Fibroblast of skin of abdomen (primary cell): ENCODE measurements around the gene BDKRB2.
A peak's percentile ranks its signal among the peaks of the same experiment; 100 is the strongest.

Experiments used
- DNase-seq: peaks from one replicate; pipeline ENCODE4 v3.0.0-alpha.2; 2013

The BDKRB2 gene

GRCh38 chr14:96272777-96273473 is 68.3 kb downstream of the BDKRB2 start:
- no peak for DNase-seq

DNA sequence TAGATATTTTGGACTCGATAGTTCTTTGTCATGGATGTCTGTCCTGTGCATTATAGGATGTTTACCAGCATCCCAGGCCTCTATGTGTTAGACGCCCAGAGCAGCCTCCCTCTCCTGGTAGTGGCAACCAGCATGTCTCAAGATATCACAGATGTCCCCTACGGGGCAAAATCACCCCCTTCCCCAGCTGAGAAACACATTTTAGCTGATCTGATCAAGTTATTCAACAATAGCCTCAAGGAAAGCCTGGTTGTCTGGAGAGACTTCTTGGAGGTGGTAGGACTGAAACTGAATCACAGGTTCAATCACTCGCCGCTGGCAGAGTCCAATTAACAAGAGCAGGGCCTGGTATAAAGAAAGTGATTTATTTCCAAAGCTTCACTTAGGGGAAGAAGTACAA is 69.0 kb downstream of the BDKRB2 start:
- DNase-seq = no peak

GRCh38 chr14:96274122-96274521 is 69.5 kb downstream of the BDKRB2 start:
- DNase-seq = no peak

DNA sequence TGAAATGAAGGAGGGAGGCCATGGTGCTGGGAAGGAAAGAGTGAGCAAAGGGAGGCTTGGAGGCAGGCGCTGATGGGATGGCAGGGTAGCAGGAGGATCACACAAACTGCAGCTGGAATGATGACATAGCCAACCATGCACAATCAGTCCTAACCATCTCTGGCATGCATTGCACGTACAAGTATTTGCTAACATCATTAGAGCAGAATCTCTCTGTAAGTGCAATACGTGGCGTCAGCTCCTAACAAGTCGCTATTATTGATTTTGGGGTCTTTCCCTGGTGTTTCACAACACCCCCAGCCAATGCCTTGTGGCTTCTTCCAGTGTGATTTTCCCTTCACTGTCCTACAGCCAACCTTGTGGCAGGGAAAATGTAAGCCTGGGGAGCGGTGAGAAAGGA is 69.9 kb downstream of the BDKRB2 start:
- DNase-seq = peak; percentile 90

DNA sequence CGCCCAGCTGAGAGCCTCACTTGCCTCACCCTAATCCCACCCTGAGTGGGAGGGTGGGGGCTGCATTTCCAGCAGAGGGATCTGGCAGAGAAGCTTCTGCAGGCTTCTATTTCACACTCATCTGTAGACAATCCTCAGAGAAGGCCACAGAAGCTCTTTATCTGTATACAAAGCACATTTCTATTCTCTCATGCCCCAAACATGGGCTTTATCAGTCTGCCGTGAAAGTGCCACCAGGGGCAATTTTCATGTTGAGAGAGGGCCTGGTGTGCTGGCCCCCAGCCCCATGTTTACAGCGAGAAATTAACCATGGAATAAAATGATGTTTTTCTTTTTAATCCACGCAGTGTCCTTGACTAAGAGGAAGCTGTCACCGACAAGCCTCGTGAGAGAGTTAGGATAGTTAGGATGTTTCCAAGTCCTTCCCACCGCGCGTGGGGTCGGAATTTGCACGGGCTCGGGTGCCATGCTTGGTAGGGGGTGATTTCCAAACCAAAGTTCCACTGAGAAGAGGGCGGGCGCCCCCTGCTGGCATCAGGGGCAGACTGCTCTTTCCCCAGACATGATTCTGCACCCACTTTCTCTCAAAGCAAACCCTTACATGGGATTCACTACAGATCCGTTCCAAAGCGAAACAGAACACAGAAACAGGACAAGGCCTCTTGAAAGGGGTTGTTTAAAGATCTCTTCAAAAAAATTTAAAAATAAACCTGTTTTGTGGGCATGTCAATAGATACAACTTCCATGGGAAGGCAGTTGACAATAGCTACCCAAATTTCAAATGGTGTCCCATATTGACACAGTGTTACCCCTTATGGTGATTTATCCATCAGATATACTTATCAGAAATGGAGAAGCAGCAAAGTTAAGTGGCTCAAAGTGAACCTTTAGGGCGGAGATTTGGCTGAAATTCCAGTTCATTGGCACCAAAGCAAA is 70.8 kb downstream of the BDKRB2 start:
- DNase-seq = peak; percentile 82

- DNase-seq = no peak
These were observed 73.3 kb downstream of the BDKRB2 start for GRCh38 chr14:96277890-96278289.

DNA sequence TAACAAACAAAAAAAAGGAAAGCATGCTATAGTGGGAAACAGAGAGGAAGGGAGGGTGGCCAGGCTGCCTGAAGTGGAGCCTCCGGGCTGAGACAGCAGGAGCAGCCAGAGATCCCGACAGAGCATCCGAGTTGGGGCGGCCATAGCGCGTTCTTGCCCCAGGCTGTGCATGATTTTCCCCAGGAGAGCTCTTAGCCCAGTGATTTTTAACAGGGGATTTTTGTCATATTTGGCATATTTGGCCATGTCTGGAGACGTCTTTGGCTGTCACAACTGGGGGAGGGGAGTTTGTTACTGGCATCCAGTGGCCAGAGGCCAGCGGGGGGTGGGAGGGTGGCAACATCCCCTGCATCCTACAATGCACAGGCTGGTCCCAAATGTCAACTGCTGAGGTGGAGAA is 74.9 kb downstream of the BDKRB2 start:
- DNase-seq = no peak

DNA sequence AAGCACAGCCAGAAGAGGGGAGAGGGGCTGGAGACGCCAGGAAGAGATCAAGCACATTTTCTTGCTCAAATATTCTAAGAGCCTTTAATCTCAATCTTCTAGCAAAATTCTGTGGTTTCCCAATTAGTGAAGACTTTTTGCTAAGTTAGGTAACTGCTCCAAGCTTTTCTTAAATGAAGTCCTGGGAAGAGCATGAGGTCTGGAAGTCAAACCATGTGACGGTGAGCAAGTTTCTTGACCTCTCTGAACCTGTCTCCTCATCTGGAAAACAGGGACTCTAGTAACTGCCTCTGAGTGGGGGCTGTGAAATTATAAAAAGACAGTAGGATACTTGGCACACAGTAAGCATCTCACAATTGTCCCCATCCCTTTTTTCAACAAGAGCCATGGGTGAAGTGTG is 75.5 kb downstream of the BDKRB2 start:
- no peak for DNase-seq

DNA sequence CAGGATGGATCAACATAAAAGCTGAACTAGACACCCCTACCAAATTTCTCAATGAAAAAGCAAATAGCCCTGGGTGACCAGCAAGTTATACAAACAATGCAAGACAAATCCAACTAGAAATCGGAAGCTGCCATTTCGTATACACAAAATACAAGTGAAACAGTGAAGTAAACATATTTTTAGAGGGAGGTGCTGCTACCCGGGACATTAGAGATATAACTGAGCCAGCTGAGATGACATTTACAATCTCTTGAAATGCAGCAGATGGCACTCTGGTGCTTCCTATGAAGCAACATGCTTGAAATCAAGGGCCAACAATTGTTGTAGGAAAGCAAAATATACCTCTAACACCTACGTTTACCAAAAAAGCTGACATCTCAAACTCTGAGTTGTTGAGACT is 76.8 kb downstream of the BDKRB2 start:
- DNase-seq = no peak

DNA sequence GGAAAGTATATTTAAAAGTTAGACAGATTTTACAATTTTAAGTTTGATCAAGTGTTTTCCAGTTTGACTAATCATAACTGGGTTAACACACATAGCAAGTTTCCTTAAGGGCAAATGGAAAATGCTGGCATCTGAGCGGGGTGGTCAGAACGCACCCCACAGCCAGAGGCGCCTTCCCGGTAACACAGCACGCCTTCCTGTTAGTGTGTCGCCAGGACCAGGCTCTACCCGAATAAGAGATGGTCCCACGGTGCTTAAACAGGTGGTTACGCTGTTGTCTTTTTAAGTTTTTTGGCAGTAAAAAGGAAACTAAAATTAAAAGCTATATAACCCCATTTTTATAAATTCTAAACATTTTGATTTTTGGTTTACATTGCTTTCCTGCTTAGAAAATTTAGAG is 79.4 kb downstream of the BDKRB2 start:
- DNase-seq = no peak

DNA sequence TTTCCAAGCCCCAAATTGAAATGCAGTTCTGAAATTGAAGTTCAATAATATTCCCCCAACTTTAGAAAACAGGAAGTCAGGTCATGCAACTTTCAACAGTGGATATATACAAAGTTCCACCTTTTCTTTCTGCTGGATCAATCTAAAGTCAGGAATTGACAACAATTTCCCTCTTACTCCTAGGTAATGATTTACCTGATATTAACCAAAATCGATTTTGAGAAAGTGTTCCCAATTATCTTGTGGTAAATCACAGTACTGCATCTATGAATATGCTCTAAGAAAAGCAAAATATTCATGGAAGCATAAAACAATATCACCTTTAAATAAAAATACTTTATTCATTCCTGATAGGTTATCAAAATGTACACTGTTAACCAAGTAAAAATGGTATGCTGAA is 79.8 kb downstream of the BDKRB2 start:
- DNase-seq = no peak

GRCh38 chr14:96285667-96286066 is 81.0 kb downstream of the BDKRB2 start:
- no peak for DNase-seq

DNA sequence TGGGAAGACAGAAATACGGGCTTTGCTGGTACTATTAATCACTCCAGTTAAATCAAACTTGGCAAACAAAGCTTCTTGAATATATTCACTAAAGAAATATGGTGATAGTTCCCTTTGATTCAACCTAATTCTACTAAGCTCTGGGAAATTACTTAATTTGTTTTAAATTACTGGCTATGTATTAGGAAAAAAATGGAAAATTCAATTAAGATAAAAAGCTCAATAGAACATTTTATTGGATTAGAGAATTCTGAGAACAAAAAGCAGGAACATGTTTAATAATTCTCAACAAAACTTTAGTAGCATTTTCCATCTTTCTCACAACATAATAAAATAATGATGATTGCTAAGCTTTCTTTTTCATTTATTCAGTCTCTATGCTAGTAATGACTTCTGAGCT is 81.6 kb downstream of the BDKRB2 start:
- DNase-seq = no peak

- no peak for DNase-seq
These were observed 83.2 kb downstream of the BDKRB2 start for GRCh38 chr14:96287856-96288255.
